ENCODE results near the gene ZNF462. TPM values are rescaled to one million over a fixed set of nuclear protein-coding genes. Genes with fewer than 3 reads are reported as not detected.
A peak's percentile ranks its signal among the peaks of the same experiment; 100 is the strongest.
"Not testable (repeated sequence)": the region's sequence is repeated elsewhere in the genome, so short reads cannot be mapped to it uniquely, and the experiment has no call there.

Gene ZNF462, protein sequence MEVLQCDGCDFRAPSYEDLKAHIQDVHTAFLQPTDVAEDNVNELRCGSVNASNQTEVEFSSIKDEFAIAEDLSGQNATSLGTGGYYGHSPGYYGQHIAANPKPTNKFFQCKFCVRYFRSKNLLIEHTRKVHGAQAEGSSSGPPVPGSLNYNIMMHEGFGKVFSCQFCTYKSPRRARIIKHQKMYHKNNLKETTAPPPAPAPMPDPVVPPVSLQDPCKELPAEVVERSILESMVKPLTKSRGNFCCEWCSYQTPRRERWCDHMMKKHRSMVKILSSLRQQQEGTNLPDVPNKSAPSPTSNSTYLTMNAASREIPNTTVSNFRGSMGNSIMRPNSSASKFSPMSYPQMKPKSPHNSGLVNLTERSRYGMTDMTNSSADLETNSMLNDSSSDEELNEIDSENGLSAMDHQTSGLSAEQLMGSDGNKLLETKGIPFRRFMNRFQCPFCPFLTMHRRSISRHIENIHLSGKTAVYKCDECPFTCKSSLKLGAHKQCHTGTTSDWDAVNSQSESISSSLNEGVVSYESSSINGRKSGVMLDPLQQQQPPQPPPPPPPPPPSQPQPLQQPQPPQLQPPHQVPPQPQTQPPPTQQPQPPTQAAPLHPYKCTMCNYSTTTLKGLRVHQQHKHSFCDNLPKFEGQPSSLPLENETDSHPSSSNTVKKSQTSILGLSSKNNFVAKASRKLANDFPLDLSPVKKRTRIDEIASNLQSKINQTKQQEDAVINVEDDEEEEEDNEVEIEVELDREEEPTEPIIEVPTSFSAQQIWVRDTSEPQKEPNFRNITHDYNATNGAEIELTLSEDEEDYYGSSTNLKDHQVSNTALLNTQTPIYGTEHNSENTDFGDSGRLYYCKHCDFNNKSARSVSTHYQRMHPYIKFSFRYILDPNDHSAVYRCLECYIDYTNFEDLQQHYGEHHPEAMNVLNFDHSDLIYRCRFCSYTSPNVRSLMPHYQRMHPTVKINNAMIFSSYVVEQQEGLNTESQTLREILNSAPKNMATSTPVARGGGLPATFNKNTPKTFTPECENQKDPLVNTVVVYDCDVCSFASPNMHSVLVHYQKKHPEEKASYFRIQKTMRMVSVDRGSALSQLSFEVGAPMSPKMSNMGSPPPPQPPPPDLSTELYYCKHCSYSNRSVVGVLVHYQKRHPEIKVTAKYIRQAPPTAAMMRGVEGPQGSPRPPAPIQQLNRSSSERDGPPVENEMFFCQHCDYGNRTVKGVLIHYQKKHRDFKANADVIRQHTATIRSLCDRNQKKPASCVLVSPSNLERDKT (N-terminal part only)
- polyA plus RNA-seq (ENCODE audit: insufficient read length in 10 of 10): 10 to 100 TPM in 3 of 10 donors, 1 to 10 TPM in 7; 7.7 to 12.9 (median 9.2) TPM
- long read RNA-seq, donor 1: 0 reads
- long read RNA-seq, donor 2: 0 reads
- long read RNA-seq, donor 3: 0 reads
- long read RNA-seq, donor 4: 0 reads
- long read RNA-seq, donor 5: 0 reads
- long read RNA-seq, donor 6: 0 reads
- long read RNA-seq, donor 7: 0 reads
- long read RNA-seq, donor 8: 0 reads
- long read RNA-seq, donor 9: 0 reads

GRCh38 chr9:106862821-106863720 lies at the start of gene ZNF462:
Gene ZNF462 (plus strand): TSS chr9:106863166. CDS start chr9:106923384, 60,218 bp downstream.
- peak; percentile 77 to 94 (median 87) for DNase-seq

DNA sequence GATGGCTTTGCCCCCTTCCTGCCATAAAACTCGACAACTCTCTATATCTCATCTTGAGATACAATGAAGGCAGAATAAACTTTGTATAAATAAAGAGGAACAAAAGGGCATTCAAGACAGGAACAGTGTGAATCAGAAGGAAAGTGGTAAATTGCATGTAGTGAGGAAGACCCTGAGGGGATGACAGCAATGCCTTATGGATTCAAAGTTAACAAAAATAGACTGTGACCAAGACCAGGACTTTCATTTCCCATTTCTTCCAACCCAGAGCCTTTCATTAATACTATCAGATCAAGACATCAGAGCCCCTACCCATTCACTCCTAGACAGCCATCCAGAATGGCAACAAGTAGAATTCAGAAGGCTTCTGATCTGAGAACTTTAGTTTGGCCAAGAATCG lies 46.4 kb upstream of the ZNF462 start:
- no peak for DNase-seq

DNA sequence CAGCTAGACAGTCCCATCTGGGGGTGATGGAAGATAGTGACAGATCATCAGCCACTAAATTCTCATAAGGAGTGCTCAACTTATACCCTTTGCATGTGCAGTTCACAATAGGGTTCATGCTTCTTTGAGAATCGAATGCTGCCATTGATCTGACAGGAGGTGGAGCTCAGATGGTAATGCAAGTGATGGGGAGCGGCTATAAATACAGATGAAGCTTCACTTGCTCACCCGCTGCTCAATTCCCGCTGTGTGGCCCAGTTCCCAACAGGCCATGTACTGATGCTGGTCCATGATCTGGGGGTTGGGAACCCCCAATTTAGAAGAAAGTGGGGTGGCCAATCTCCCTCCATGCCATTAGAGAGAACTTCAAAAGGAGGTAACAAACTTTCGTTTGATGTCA lies 44.9 kb upstream of the ZNF462 start:
- no peak for DNase-seq

DNA sequence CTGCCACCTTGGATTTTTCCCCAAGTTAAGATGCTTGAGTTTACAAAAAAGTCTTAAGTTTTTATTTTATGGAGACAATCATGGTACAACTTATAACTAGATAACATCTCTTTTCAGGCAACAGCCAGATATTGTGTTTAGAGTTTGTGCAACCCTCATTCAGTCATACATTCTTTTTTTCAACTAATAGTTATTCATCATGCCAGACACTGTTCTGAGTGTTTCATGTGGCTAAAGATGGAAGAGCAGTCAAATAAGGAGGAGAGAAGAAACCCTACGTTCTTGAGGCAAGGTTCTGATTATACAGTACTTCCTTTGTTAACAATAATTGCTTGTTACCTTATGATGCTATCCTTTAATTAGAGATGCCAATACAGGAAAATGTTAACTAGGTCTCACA lies 42.1 kb upstream of the ZNF462 start:
- no peak for DNase-seq

- no peak for DNase-seq
These were observed 34.9 kb upstream of the ZNF462 start for GRCh38 chr9:106828070-106828469.

DNA sequence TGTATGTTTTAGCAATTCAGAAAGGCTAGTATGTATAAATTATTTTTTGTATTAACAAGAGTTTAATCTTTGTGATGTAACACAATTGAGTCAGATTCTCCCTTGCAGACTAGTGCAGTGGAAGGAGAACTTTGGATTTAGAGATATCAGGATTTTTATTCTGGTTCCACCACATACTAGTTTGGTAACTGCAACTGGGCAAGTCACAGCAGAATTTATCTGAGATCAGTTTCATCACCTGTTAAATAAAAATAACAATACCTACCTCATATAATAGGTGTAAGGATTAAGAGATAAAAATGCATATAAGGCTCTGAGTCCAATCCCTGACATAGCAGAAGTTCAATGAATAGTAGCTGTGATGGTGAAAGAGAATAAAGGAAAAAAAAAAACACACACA lies 34.0 kb upstream of the ZNF462 start:
- DNase-seq: no peak

- DNase-seq: peak in 1 of 3 donors; percentile 1
These were observed 33.1 kb upstream of the ZNF462 start for GRCh38 chr9:106829666-106830408.

- DNase-seq: peak; percentile 13 to 67 (median 44)
These were observed 32.3 kb upstream of the ZNF462 start for GRCh38 chr9:106830527-106831150.

DNA sequence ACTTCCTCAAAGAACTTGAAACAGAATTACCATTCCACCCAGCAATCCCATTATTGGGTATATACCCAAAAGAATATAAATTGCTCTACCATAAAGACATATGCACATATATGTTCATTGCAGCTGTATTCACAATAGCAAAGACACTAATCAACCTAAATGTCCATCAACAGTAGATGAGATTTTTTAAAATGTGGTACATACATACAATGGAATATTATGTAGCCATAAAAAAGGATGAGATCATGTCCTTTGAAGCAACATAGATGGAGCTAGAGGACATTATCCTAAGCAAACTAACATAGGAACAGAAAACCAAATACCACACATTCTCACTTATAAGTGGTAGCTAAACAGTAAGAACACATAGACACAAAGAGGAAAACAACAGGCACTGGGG lies 28.1 kb upstream of the ZNF462 start:
- no peak for DNase-seq

DNA sequence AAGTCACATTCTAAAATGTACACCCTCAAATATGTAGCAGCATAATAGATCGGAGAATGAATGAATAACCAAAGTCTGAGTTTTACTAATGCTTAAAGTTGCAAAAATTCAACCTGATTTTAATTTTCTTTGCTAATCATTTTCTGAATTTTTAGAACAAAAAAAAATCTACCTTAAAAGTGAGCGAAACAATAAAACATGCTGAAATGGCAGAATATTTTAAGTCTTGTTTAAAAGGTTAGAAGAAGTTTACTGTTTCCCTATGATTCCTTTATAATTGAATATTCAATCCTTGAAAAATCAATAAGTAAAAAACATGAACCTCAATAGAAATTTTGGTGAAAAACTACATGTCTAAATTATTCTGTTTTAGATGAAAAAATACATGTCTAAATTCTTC lies 27.1 kb upstream of the ZNF462 start:
- no peak for DNase-seq

DNA sequence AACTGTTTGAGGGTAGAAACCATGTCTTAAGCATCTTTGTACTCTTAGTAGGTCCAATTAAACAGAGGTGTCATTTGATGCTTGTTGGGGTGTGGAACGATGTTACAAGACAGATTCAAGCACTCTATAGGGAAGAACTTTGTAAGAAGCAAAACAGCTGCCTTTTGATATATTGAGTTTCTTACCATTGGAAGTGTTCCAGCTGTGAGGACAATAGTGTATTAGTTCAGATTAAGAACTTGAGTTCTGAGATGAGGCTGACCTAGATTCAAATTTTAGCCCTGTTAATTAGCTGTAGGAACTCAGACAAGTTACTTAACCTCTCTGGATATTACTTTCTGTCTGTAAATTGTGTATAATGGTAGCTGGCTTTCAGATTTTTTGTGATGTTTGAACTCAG lies 19.6 kb upstream of the ZNF462 start:
- DNase-seq: peak in 1 of 3 donors; percentile 23

DNA sequence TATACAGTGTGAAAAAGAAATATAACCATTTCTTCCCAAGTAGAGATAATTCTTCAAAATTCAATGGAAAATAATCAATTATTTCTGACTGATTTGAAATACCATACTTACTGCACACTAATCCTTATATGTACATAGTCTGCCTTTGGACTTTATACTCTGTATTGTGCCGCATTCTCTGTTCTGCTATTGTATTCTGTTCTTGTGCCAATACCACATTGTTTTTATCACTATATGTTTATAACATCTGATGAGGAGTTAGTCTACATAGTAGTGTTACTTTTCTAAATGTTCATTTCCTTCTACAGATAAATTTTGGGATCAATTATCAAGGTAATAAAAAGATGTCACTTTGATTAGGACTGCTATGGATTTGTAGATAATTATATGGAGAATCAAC lies 16.7 kb upstream of the ZNF462 start:
- no peak for DNase-seq

GRCh38 chr9:106846857-106847256 lies 16.1 kb upstream of the ZNF462 start:
- no peak for DNase-seq

DNA sequence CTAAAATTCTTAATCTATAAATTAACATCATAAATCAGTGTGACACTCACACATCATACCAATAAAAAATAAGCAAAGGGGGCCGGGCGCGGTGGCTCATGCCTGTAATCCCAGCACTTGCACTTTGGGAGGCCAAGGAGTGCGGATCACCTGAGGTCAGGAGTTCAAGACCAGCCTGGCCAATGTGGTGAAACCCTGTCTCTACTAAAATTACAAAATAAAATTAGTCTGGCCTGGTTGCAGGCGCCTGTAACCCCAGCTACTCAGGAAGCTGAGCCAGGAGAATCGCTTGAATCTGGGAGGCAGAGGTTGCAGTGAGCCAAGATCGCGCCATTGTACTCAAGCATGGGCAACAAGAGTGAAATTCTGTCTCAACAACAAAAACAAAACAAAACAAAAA lies 11.3 kb upstream of the ZNF462 start:
- DNase-seq: not testable (repeated sequence)

DNA sequence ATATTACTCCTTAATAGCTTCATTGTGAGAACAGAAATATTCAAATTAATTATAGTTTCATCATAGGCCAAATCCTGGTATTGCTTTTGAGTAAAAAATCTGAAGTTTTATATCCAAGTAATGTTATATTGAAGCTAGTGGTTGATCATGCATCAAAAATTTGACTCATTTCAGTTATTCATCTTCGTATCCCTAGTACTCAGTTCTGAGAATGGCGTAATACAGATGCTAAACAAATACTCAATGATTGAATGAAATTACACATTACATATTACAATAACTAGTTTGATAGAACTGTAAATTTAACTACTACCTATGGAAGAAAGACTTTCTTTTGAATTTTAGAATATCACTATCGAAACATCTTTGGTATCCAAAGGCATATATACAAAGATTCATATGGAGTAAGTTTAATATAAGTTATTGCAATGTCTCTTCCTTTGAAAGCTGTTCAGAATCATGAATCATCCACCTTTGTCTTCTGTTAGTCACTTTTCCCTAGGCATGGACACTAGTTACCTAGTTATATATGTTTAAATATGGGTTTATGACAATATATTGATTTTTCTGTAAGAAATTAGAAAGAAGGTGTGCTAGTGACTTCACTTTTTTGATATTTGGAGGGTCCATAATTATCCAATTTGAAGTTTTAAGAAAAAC lies 5.0 kb upstream of the ZNF462 start:
- DNase-seq: no peak

DNA sequence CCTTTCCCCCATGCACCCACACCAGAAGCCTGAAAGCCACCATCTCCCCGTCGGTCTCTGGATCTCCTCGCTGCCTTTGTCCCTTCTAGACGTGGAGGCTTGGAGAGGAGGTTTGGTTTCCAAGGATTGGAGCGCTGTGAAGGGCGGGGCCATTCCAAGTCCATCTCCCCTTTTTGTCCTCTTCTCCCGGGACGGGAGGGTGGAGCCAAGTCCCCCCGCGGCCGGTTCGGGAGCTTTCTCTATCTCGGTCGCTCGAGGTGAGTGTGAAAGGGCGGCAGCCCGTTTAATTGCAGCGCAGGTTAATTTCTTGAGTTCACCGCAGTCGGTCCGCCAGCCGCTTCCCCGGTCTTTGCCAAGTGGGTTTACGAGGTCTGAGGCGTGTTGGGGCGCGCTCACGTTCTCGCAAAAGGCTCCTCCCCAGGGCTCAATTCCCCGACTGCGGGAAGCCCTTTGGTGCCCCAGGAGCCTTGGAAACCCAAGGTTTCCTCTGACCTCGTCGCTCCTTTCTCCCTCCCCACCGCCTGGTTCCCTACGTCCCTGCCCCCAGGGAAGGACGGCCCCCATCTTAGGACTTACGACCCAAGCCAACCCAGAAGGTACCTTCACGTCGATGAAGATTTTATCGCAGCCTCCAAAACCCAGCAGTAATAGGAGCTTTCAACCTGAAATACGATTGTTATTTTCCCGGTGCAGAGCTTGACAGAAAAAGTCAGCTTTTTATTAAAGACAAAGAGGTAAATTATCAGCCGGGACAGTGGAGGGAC lies 2.8 kb upstream of the ZNF462 start:
- peak in 2 of 3 donors; percentile 58 to 86 for DNase-seq

GRCh38 chr9:106860721-106861639 lies 2.0 kb upstream of the ZNF462 start:
- peak; percentile 44 to 87 (median 59) for DNase-seq

Data from muscle of back (tissue), 13 donors.